ENCODE measurements around the gene ZNF483.
"Not testable (repeated sequence)": the region's sequence is repeated elsewhere in the genome, so short reads cannot be mapped to it uniquely, and the experiment has no call there.

Gene ZNF483

DNA sequence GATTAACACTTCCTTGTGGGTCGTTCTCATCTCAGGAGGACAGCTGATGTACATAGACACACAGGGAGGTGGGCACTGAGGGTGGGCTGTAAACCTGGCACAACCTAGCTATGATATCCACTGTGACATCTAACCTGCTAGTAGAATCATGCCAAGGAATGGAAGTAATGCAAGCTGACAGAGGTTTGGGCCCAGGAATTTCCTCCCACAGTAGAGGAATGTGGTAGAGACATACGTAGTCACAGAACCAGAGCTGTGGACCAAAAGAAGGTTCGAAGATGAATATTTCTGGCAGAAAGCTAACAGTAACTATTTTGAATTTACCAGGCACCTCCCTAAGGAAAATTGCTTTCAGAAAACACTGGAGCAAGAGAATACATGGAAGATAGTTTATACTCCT, 90.9 kb downstream of the ZNF483 start:
- no peak for DNase-seq

DNA sequence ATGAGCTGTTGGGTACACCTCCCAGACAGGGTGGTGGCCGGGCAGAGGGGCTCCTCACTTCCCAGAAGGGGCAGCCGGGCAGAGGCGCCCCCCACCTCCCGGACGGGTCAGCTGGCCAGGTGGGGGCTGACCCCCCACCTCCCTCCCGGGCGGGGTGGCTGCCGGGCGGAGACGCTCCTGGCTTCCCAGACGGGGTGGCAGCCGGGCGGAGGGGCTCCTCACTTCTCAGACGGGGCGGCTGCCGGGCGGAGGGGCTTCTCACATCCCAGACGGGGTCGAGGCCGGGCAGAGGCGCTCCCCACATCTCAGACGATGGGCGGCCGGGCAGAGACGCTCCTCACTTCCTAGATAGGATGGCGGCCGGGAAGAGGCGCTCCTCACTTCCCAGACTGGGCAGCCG, 92.4 kb downstream of the ZNF483 start:
- DNase-seq = not testable (repeated sequence)

DNA sequence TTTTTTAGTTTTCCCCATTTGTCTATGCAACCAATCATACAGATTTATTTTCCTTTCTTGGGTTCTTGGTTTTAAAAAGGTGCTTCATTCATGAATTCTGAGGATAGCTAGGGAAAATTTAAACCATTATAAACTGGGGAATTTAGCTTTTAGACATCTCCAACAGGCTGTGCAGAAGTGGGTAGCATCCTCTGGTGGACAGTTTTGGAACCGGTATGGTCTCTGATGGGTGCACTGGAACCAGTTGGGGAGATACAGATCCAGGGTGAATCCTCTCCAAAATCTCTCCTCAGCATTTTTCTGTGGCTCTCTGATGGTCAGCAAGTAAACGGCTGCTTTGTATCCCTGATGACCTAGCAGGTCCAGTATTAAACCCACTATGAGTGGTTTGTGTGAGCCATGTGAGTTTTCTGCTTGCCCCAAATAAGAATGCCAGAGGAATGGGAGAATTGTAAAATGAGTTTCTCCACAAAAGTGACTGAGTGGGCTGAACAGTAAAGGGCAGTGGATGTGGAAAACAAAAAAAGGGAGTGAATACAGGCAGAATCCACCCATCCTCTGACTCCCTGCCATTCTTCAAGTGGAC, 97.0 kb downstream of the ZNF483 start:
- DNase-seq = no peak

DNA sequence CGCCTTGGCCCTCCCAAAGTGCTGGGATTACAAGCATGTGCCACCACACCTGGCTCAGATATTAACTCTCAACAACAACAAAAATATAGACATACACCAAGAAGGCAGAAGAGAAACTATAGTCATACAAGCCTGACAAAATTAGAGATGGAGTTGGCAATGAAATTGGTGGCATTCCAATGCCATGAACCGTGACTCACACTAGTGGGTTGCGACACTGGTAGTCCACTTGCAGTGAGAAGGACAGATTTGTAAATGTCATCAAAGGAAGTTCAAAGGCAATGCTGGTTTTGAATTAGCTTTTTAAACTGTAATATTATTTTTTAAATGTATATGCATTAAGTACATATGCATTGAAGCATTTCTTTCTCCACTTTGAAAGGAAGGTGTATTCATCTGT, 97.6 kb downstream of the ZNF483 start:
- DNase-seq = no peak

Measured in central memory CD4-positive, alpha-beta T cell (primary cell).